CD4-positive, alpha-beta T cell (primary cell): Measurements from ENCODE around the gene KLHL5. TPM values are rescaled to one million over a fixed set of nuclear protein-coding genes. Genes with fewer than 3 reads are reported as not detected.
A peak's percentile ranks its signal among the peaks of the same experiment; 100 is the strongest.

Experiments used
- ATAC-seq: fragments of 200-7000 bp; cut with Tn5 transposase; one replicate; pipeline ENCODE4 v1.10.0; 2022; ENCODE audit warnings: mild to moderate bottlenecking; ENCODE audit not compliant: poor library complexity
- CTCF ChIA-PET: fragments of 350-600 bp; sonication (Branson Sonifier 250); formaldehyde crosslinking; loops from one replicate; lab custom pipeline; 2021; ENCODE audit warnings: antibody characterized with exemption, inconsistent platforms; lab: Charles Lee
- POLR2A ChIA-PET: fragments of 350-600 bp; sonication (Branson Sonifier 250); formaldehyde crosslinking; loops from one replicate; lab custom pipeline; 2021; ENCODE audit warnings: antibody characterized with exemption, inconsistent platforms; lab: Charles Lee
- DNase-seq, 14 experiments: peaks; one replicate each; pipeline ENCODE4 v3.0.0-alpha.2; 2013 to 2020; ENCODE audit warnings: mixed read lengths in 2 of 14
- H3K27ac ChIP-seq, 2 donors: one replicate each; pipeline versions ENCODE4 v1.5.1 to v1.7.0; 2013; ENCODE audit warnings: low read length in 2 of 2, low read depth in 1 of 2, mild to moderate bottlenecking in 1 of 2
- H3K27me3 ChIP-seq, 2 experiments: 1 replicate in 1 of 2; 2 replicates in 1 of 2; pipeline versions ENCODE4 v1.6.1 to v1.7.0; 2013; ENCODE audit warnings: low read length in 2 of 2, control low read depth in 1 of 2, mild to moderate bottlenecking in 1 of 2, moderate library complexity in 1 of 2; ENCODE audit not compliant: insufficient read depth in 2 of 2, control insufficient read depth in 1 of 2
- H3K36me3 ChIP-seq: one replicate; pipeline ENCODE4 v1.6.1; 2013; ENCODE audit warnings: low read length, control low read depth; ENCODE audit not compliant: insufficient read depth
- H3K4me1 ChIP-seq: one replicate; pipeline ENCODE4 v1.6.1; 2013; ENCODE audit warnings: low read length, control low read depth; ENCODE audit not compliant: insufficient read depth
- H3K4me3 ChIP-seq: one replicate; pipeline ENCODE4 v1.5.1; 2013; ENCODE audit warnings: mild to moderate bottlenecking, low read length, moderate library complexity
- H3K9me3 ChIP-seq, 2 experiments: 1 replicate in 1 of 2; 2 replicates in 1 of 2; pipeline versions ENCODE4 v1.6.1 to v1.7.0; 2013; ENCODE audit warnings: low read length in 2 of 2, mild to moderate bottlenecking in 2 of 2, control low read depth in 1 of 2, moderate library complexity in 1 of 2; ENCODE audit not compliant: control insufficient read depth in 1 of 2, insufficient read depth in 1 of 2
- H3K27ac Mint-ChIP-seq: one replicate; pipeline ENCODE4 v1.8.0; 2020; ENCODE audit warnings: mixed read lengths
- H3K27me3 Mint-ChIP-seq: one replicate; pipeline ENCODE4 v1.8.0; 2021; ENCODE audit warnings: mixed read lengths
- H3K36me3 Mint-ChIP-seq: one replicate; pipeline ENCODE4 v1.8.0; 2021; ENCODE audit warnings: low read depth, mixed read lengths
- H3K4me1 Mint-ChIP-seq: one replicate; pipeline ENCODE4 v1.8.0; 2021; ENCODE audit warnings: low read depth, mixed read lengths
- H3K4me3 Mint-ChIP-seq: one replicate; pipeline ENCODE4 v1.8.0; 2020; ENCODE audit warnings: mild to moderate bottlenecking, mixed read lengths
- H3K9me3 Mint-ChIP-seq: one replicate; pipeline ENCODE4 v1.8.0; 2020; ENCODE audit warnings: mixed read lengths
- CTCF ChIP-seq: fragments of 200-600 bp; IDR thresholded peaks from one replicate; pipeline ENCODE4 v1.8.0; 2022; ENCODE audit warnings: antibody characterized with exemption, mild to moderate bottlenecking
- intact Hi-C, 2 experiments: fragments of 100-400 bp; cut with DNase I in 1 of 2; cut with micrococcal nuclease in 1 of 2; formaldehyde crosslinking; loops; one replicate each; pipeline versions ENCODE4 v1.15.1 to v1.9.0; 2023 to 2025; cut with DNase I, micrococcal nuclease
- total RNA-seq, 174 experiments: library from RNA in 2 of 174; stranded (reverse) in 2 of 174; gene quantifications; one replicate each; pipeline ENCODE4 v1.2.3 and lab custom pipeline; 2021 to 2026

Gene KLHL5
- total RNA-seq, 2 experiments from 2014 or later: 17.7 to 18.6 TPM

- CTCF ChIA-PET: interaction anchor here (0.7 to 1.0 kb wide), 2 partner anchors 17 to 105 kb away, joined by 3 read pairs; no protein-coding TSS in a partner anchor
- Histone ChIP-seq H3K9me3 (no peaks in the 10 kb centered on the region), H3K27me3 (no peaks in the 10 kb centered on the region), H3K4me3 (no peak overlapping the region), H3K4me1 (peaks cover 14% of the 10 kb centered on the region), H3K27ac (no peak overlapping the region), H3K36me3 (peaks cover 15% of the 10 kb centered on the region)
- POLR2A ChIA-PET: interaction anchor here (0.6 kb wide), 2 partner anchors 97 to 1613 kb away, joined by 3 to 4 read pairs; no protein-coding TSS in a partner anchor
- ATAC-seq (no peak), DNase-seq (peak in 2 of 14 experiments; percentile 8 to 60)
- Mint-ChIP-seq H3K9me3 (no peaks in the 10 kb centered on the region), H3K27ac (peak overlapping the region; percentile 60), H3K4me3 (no peak overlapping the region), H3K27me3 (no peaks in the 10 kb centered on the region), H3K4me1 (peaks cover 20% of the 10 kb centered on the region), H3K36me3 (peaks cover 72% of the 10 kb centered on the region)
- TF ChIP-seq CTCF: no peak
- intact Hi-C loops: no loop called here
Observed at GRCh38 chr4:39118034-39118658, 56.1 kb downstream of the KLHL5 start.

- no peaks in the 10 kb centered on the region for H3K27me3 ChIP-seq
- H3K4me1 Mint-ChIP-seq: peaks cover 20% of the 10 kb centered on the region
- peaks cover 14% of the 10 kb centered on the region for H3K4me1 ChIP-seq
- no peak overlapping the region for H3K4me3 ChIP-seq
- no peak overlapping the region for H3K4me3 Mint-ChIP-seq
- CTCF ChIA-PET: no interaction called here
- no peak overlapping the region for H3K27ac ChIP-seq
- no peak for TF ChIP-seq CTCF
- H3K9me3 ChIP-seq: no peaks in the 10 kb centered on the region
- no peaks in the 10 kb centered on the region for H3K9me3 Mint-ChIP-seq
- no peak overlapping the region for H3K27ac Mint-ChIP-seq
- ATAC-seq (no peak), DNase-seq (no peak)
- H3K36me3 Mint-ChIP-seq: peaks cover 56% of the 10 kb centered on the region
- H3K27me3 Mint-ChIP-seq: no peaks in the 10 kb centered on the region
- intact Hi-C loops: no loop called here
- H3K36me3 ChIP-seq: peaks cover 3% of the 10 kb centered on the region
- POLR2A ChIA-PET: no interaction called here
Observed at GRCh38 chr4:39120418-39120817, 58.4 kb downstream of the KLHL5 start.

- Histone ChIP-seq H3K9me3 (no peaks in the 10 kb centered on the region), H3K27me3 (no peaks in the 10 kb centered on the region), H3K4me1 (no peaks in the 10 kb centered on the region), H3K4me3 (no peak overlapping the region), H3K27ac (no peak overlapping the region), H3K36me3 (no peaks in the 10 kb centered on the region)
- no peak for TF ChIP-seq CTCF
- Mint-ChIP-seq H3K4me3 (no peak overlapping the region), H3K36me3 (peaks cover 17% of the 10 kb centered on the region), H3K4me1 (no peaks in the 10 kb centered on the region), H3K9me3 (no peaks in the 10 kb centered on the region), H3K27me3 (no peaks in the 10 kb centered on the region), H3K27ac (no peak overlapping the region)
- CTCF ChIA-PET: interaction anchor here (0.6 to 1.1 kb wide), 2 partner anchors 10 to 224 kb away, joined by 3 read pairs; no protein-coding TSS in a partner anchor
- intact Hi-C loops: no loop called here
- DNase-seq: no peak
- POLR2A ChIA-PET: interaction anchor here (0.6 kb wide), 1 partner anchor 222 kb away, joined by 3 read pairs; no protein-coding TSS in a partner anchor
- ATAC-seq: no peak
Observed at GRCh38 chr4:39124885-39125599, 63.0 kb downstream of the KLHL5 start.
